ENCODE results near the gene CFAP221.

CFAP221 gene

DNA sequence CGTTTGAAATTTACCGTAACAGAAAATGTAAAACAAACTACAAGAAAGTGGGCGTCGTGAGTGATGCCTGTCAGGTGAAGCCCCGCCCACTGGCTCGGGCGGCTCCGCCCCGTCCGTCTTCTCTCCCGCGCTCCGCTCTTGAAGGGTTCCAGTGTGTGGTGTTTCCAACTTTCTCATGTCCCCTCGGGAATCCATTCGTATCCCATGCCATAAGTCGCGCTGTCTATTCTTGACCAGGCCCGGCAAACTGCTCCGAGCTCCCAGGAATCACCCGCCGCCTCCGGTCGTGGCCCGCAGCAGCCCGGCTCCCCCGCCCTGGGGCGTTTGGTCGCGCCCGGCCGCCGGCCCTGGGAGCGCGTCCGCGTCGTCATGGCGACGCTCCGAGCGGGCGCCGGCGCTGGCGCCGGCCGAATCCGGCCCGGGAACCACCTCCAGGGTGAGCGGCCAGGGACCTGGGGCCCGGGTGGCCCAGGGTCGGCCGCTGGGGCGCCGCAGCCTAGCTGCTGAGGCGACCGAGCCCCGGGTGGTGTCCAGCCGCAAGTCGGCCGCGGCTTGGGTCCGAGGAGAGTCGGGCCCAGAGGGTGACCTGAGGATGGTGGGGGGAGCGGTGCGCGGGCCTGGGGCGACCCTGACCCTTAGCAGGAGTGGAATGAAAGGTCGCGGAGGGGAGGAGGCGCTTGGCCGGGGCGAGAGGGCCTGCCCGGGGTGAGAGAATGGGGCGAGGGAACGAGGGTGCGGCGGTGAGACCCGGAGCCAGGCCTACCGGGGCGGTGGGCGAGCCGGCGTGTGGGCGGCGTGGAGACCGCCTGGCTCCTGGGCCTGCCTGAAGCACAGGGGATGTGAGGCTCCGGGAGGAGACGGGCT is at the start of gene CFAP221:
CFAP221 (plus strand) TSS at position 375 of the 864 bp plus-strand sequence. CDS start 1,683 bp downstream, outside the sequence.
- DNase-seq = peak; percentile 52 to 78

DNA sequence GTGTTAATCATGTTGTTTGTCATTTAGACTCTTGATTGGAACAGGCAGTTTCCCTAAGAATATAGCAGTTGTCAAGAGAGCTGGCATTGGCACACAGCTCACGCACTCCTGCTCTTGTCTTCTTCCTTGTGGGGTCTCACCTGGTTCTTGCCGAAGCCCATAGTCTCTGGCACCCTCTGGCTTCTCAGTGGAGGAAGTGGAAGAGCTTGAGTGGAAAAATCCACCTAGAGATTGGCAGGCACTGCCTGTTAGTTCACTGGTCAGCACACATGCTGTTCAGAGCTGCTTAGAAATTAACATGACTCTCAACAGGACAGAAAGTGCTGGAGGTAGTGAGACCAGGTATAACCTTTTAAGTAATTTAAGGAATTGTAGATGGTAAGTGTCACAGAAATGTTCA is 48.3 kb upstream of the CFAP221 start:
- DNase-seq = no peak

DNA sequence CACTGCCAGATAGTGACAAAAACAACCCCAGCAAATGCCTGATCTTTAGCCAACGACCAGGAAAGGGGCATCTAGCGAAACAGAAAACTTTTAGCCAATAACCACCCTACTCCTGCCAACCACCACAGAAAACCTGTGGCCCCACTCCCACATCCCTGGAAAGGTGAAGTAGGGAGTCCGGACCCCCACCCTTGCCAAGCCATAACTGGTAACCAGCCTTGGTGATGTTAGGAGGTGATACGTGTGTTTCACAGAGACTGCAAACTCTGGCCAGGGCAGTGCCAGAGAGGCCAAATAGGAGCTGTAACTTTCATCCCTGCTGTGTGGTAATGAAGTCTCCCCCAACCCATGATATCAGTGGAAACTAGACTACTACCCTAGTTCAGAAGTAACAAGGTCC is 47.6 kb upstream of the CFAP221 start:
- no peak for DNase-seq

DNA sequence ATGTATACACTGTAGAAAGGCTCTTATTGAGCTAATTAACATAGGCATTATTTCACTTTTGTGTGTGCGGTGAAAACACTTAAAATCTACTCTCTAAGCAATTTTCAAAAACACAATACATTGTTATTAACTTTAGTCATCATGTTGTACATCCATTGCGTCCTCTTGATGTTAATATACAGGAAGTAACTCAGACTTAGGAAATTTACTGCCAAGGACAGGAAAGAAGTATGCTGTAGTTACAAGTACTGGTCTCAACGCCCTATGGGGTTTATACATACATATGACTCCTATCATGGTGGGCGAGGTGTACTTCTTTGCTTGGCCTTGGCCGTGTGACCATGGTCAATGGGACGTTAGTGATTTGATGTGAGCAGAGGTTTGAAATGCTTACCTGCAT is 35.5 kb upstream of the CFAP221 start:
- no peak for DNase-seq

DNA sequence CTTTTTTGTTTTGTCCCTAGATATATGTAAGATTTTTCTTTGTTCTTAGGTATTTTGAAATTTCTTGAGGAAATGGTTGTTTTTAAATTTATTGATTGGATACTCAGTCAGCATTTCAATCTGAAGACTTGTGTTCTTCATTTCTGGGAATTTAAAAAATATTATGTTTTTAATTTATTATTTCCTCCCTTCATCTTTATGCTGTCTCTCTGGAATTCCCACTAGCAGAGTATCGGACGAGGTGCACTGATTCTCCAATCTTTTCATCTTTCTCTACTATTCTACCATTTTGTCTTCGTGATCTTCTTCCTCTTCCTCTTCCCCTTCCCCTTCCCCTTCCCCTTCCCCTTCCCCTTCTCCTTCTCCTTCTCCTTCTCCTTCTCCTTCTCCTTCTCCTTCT is 32.3 kb upstream of the CFAP221 start:
- DNase-seq = no peak

DNA sequence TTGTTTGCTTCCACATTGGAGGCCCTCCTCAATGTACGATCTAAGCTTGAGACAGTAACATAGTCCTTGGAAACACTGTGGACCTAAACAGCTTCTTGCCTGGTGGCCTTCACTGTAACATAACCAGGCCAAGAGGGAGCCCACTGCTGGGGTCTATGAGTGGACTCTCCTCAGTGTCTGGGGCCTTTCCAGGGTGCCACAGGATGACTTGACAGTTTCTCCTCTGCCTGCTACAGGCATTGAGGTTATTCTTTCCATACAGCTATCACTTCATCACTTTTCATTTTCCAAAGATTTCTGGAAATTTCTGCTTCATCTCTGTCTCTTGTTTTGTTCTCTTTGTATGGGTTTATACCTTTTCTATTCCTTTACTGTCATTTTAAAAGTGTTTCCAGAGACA is 31.3 kb upstream of the CFAP221 start:
- no peak for DNase-seq

DNA sequence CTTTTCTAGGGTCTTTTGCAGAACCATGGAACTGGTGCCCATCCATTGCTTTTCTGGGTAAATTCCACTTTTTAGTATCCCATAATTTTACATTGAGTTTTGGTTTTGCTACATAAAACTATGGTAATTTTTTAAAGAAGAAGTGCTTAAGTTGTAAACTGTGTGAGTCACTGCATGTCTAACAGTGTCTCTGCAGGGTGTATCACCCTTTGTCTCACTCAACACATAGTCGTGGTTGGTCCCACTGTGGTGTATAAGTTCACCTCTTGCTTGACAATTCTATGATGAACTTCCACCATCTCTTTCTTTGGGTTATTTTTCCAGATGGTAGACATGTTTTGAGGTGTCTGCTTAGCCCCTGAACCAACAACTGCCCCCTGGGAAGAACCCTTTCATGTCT is 30.4 kb upstream of the CFAP221 start:
- no peak for DNase-seq

DNA sequence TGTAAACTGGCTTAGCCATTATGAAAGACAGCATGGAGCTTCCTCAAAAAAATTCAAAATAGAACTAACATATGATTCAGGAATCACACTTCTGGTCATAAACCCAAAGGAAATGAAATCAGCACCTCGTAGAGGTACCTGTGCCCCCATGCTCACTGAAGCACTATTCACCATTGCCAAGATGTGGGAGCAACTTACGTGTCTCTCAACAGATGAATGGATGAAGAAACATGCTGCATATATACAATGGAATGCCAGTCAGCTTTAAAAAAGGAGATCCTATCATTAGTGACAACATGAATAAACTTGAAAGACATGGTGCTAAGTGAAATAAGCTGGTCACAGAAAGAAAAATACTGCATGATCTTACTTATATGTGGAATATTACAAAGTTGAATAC is 28.1 kb upstream of the CFAP221 start:
- DNase-seq = no peak

DNA sequence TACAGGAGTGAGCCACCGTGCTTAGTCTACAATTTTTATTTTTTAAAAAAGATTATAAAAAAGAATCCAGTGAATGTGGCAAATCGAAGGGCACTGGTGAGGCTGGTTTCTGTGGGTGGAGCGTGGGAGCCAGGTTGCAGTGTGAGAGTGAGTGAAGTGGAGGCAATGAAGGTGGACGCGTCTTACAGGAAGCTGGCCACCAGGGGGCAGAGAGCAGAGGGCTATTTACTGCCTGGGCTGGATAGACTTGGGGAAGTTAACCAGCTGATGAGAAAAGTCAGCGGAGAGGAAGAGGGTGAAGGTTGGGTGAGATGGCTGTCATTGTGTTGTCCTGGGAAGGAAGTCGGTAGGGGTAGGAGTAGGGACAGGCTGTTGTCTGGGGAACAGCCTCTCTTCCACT is 26.8 kb upstream of the CFAP221 start:
- DNase-seq = peak; percentile 38 to 63

DNA sequence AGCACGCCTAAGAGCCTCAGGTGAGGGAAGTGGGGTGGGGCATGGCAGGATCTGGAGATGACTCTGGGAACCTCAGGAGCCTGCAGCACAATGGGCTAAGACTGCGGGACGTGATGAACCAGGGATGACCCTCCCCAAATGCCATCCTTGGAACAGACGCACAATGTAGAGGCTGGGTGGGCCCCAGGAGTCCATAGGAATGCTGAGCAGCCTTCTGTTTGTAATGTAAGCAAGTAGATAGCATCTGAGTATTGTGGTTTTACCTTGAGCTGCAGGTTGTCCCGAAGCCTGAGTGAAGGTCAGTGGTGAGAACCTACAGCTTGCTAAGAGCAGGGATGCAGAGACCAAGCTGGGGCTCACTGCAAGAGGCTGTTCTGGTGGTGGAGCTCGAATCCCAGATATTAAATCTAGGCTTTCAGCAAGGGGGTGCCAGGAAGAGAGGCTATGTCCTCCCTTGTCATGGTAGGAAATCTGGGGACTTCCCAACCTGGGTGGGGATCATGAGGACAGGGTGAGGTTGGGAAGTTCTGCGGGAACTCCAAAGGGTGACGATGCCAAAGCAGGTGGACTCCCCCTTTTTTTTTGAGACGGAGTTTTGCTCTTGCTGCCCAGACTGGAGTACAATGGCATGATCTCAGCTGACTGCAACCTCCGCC is 25.7 kb upstream of the CFAP221 start:
- DNase-seq = no peak

DNA sequence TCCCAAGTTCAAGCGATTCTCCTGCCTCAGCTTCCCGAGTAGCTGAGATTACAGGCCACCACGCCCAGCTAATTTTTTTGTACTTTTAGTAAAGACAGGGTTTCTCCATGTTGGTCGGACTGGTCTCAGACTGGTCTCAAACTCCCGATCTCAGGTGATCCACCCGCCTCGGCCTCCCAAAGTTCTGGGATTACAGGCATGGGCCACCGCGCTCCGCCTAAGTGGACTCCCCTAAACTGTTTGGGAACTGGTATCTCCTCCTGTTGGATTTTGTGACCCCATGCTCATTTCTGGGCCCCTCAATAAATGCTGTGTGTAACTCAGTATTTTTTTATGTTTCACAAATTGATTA is 25.2 kb upstream of the CFAP221 start:
- DNase-seq = no peak

DNA sequence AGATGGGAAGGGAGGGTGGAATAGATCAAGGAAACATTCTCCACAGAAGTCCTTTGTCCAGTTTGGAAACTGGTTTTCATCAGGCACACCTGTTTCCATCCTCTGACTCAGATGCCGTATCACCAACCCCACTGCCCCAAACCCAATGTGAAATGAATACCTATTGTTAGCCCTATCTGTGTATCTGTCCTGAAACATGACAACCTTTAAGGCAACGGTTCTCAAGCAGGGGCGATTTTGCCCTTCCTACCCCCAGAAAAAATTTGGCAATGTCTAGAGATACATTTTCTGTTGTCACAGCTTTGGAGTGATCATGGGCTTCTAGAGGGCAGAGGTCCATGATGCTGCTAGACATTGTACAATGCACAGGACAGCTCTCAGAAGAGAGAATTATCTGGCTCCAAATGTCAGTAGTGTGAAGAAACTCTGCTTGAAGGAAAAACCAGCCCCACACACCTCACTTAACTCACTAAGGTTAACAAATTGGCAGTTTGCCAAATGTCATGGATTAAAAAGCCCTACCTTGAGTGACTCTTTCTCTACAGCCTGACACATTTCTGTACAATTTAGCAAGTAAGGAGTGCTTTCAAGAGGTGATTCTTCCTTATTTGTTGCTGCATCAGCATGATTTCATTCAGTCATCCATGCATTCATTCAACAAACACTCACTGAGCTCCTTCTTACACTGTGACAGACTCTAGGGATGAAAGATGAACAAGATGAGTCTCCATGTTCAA is 23.4 kb upstream of the CFAP221 start:
- no peak for DNase-seq

DNA sequence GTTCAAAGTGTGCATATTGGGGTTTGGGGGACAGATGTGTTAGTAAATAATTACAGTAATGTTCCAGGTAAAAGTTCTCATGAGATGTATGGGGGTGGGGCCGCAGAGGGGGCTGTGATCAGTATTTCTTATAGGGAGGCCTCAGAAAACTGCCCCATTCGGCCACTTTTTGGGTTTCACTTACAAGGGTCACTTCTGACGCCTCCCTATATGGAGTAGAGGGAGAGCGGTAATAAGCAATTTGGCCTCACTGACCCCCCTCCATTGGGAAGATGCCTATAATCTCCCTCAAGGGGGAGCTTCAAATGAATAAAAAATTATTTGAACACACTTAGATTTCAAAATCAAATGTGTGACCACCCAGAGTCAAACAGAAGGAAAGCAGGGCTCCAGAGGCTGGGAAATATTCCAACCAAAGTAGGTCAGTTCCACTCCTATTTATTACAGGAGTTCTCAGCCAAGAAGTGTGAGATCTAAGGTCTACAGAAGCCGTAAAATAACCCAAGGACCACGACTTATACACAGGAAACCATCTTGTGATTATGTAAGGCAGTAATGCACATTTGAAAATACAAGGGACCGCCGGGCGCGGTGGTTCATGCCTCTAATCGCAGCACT is 22.7 kb upstream of the CFAP221 start:
- DNase-seq = no peak

DNA sequence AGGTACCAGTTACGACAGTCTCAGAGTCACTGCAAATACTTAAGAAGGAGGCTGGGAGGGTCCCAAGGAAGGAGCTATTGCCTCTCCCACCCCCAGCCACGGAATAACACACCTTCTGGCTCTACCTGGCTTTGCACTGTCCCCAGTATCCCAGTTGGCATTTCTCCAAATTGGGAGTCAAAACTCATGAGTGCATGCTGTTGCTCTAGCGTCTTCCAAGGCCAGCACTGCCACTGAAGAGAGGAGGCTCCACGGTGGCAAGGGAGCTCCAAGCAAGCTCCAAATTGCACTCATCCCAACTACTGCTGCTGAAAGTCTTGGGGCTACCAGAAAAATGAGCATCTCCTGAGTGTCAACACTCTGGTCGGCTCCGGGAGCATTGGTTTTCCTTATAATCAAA is 21.6 kb upstream of the CFAP221 start:
- no peak for DNase-seq

DNA sequence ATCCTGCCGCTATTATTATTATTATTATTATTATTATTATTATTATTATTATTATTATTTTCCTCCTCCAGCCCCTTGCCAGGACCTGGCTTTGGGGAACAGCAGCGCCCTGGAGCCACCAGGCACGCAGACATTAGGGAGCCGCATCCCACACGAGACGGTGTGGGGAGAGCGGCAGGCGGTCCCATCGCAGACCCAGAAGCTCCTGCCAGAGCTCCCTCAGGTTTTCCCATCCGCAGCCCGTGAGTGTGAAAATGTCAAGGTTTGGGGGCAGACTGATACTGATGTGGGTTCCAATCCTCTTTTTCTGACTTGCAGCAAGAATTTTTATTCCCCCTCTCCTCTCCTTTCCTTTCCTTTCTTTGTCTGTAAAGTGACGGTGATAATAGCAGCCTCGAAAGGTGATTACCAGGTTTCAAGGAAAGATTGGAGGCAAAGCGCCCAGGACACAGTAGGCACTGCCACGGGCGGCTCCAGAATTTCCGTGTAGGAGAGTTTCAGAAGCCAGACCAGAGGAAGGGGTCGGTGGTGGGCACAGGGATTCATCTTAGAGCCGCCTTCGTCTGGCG is 20.8 kb upstream of the CFAP221 start:
- DNase-seq = no peak

DNA sequence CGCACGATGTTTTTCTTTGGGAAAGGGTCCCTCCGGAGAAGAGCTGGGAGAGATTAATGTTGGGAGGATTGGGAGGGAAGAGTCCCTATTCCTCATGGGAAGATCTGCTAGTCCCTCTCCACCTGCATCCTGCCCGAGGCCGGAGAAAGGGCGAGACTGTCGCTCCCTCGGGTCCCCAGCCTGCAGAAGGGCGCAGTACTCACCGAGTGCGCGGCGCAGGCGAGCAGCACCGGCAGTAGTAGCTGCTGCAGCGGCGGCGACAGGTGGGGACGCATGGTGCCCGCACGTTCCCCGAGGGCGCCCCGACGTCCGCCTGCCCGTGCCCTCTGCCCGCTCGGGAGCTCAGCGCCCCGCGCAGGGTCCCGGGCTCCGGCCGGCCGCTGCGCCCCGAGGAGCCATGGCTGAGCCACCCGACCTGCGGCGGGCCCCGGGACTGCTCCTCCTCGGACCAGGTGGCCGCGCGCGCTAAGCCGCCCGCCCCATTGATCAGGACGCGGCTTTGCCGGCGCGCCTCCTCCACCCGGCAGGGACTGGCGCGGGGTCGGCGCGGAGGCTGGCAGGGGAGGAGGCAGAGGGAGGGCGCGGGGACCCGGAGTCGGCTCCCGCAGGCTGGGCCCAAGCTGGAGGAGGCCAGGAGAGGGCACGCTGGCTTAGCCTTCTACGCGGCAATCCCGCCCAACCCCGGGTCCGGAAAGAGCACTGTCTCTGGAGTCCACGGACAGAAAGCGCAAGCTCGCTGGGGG is 20.1 kb upstream of the CFAP221 start, which contains the start of gene SCTR:
SCTR (minus strand) TSS at position 532 of the 743 bp plus-strand sequence; CDS start at position 275, 257 bp downstream.
- peak in 1 of 2 donors; percentile 4 for DNase-seq

DNA sequence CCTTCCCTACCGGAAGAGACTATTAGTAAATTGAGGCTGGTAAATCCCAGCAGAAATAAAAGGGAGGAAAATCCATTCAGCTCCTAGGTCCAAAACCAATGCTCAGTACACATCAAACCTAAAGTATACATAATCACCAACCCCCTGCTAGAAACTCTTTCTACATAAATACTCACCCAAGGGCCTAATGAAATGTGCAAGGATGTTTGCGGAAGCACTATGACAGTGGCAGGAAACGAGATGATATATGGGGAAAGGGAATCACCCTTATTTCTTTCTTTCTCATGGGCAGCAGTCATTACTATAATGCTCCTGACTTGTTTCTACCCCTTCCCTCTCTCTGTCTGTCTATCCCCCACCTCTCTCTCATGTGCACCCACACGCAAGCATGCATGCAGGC is 18.6 kb upstream of the CFAP221 start:
- no peak for DNase-seq

DNA sequence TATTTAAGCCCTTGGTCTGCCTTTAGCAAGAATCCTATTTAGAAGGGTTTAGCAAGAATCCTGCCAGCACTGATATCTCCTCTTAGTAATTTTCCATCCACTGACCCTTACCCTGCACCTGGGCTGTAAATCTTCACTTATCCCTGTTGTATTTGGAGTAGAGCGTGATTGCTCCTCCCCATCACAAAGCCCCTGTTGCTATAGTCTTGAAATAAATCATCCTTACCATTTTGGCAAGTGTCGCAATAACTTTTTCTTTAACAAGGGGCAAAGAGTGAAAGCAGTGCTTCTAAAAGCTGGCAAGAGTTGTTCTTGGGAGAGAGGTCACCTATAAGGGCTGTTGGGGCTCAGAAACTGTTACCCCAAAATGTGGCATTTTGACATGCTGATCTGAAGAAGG is 16.2 kb upstream of the CFAP221 start:
- DNase-seq = no peak

DNA sequence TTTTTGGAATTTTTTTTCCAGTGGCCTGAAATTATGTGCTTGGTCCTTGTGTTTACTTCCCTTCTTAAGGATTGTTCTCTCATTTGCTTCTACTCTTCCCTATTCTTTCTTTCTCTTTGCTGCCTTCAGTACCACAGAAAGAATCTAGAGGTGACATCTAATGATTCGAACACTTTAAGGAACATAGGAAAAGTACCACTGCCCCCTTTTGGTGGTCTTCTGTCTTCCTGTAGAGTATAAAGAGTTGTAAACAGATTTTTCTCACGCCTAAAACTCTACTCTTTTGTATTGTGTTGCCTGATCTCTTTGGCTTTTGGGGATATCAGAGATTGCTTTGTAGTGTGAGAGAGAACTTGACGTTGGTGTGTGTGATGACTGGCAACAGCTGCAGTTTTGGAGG is 13.0 kb upstream of the CFAP221 start:
- DNase-seq = no peak

DNA sequence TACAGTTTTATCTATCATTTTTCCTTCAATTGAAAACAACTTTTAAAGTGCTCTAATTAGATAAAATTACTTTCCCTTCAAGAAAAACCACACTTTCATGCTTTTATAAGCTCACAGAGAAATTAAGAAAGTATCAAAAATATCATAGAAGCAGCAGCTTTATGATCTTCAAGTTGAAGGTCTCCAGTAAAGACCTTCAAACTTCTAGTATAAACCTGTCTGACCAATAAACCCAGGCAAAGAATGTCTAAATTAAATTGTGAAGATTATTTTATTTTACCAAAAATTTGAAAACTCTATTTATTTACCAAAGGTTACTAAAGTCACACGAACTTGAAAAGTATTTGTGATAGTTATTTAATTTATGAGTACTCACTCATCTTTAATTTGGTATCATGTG is 10.7 kb upstream of the CFAP221 start:
- no peak for DNase-seq

DNA sequence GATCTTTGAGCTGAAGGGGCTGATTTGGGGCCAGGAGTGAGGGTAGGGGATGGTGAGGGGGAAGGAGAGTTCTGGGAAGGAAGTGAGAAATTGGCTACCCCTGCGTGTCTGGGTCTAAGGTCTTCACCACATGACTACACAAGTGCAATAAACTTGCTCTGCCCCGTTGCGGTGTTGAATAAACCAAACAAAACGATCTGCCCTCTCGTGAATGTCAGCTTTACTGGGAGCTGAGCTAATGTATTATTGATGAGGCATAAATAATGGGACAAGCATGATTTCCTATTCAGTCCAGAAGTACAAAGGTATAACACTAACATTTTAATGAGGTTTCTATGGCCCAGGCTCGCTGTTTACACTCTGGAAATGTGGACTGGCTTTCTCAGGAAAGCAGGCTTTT is 8.0 kb upstream of the CFAP221 start:
- DNase-seq = no peak

DNA sequence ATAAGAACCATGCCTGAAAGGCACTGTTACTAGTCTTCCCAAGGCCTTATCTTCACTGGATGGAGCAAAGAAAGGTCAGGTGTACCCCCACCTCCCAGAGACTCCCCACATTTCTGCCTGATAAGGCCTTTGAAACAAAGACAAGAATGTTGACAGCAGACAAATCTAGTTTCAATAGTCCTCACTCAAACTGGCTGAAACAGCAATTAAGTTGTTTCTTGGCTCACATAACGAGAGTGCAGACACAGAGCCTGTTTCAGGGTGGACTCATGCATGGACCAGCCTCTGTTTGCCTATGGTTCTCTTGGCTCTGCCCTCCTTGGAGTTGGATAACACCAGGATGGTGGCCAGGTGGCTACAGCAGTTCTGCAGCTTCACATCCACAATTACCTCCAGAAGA is 7.5 kb upstream of the CFAP221 start:
- DNase-seq = no peak

All from stimulated activated CD4-positive, alpha-beta T cell treated with anti-CD3 and anti-CD28 coated beads, Interleukin-2, amount 100 ng/mL, for 24 hours (primary cell).